ENCODE results near the gene PASK. TPM values are rescaled to one million over a fixed set of nuclear protein-coding genes. Genes with fewer than 3 reads are reported as not detected.

The PASK gene
- total and polyA plus RNA-seq, 2 experiments from 2014 or later = 0.56 to 2.1 TPM

DNA sequence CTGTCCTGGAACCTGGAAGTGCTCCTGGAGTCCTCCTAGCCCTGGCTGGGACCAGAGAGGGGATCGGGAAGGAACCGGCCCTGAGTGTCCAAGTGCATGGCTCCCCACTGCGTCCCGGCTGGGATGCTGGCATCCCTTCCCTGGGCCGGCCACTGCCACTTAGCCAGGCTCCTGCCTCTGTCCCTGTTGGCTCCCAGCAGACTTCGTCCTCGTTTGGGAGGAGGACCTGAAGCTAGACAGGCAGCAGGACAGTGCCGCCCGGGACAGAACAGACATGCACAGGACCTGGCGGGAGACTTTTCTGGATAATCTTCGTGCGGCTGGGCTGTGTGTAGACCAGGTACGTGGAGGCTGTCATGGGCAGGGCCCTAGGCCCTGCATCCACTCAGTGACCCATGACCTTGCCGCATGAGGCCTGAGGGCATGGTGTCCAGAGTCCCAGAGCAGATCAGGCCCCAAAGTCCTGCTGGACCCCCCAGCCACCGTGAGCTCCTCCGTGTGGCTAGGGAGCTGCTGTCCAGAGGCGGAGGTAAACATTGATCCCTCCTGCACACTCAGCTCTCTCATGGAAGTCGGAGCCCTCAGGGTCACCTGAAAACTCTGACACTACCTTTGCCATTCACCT is 46.3 kb upstream of the PASK start:
- Histone ChIP-seq H3K27me3 (replicated peaks; ENCODE audit: insufficient read depth) (no peaks in the 10 kb centered on the region), H3K9me3 (ENCODE audit: low read depth) (no peaks in the 10 kb centered on the region), H2AFZ (no peak overlapping the region), H3K36me3 (ENCODE audit: low read depth) (no peaks in the 10 kb centered on the region), H3K4me3 (no peak overlapping the region), H3K79me2 (ENCODE audit: insufficient read depth) (no peaks in the 10 kb centered on the region), H3K27ac (no peak overlapping the region), H4K20me1 (ENCODE audit: insufficient read depth) (no peaks in the 10 kb centered on the region), H3K4me2 (ENCODE audit: unreplicated experiment) (no peak overlapping the region), H3K9ac (no peak overlapping the region), H3F3A (ENCODE audit: insufficient read depth) (no peaks in the 10 kb centered on the region), H3K4me1 (ENCODE audit: insufficient read depth) (no peaks in the 10 kb centered on the region), H3K9me2 (ENCODE audit: insufficient read depth) (no peaks in the 10 kb centered on the region)
- TF ChIP-seq EZH2 (IDR thresholded peaks at IDR 0.05; ENCODE audit: insufficient read depth, poor library complexity, severe bottlenecking) (no peak), EZH2phosphoT487 (IDR thresholded peaks at IDR 0.05; ENCODE audit: insufficient read depth, low read depth) (no peak)
- in situ Hi-C loops (cut with MboI) = no loop called here
- 82% methylated on average over 18 of the region's 18 CpGs for WGBS, 2 experiments (ENCODE audit: low coverage in 1 of 2, low lambda C conversion rate in 2 of 2, missing lambda C conversion rate in 2 of 2)
- DNase-seq = no peak

DNA sequence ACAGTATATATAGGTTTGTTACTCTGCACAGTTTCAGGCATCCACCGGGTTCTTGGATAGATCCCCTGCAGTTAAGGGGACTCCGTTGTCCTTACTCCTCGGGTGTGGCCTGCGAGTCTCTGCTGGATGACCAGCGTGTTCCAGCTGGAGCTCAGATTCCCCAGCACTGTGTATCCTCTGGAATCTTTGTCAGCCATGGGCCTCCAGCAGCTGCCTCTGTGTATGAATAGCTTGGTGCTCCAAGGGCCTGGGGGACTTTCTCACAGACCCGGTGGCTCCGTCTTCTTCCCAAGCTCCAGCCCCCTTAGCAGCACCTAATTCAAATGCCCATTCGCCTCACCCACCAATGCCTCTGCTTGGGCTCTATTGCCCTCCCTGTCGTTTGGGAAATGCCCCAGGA is 45.5 kb upstream of the PASK start:
- Histone ChIP-seq H3K9me2 (ENCODE audit: insufficient read depth) (no peaks in the 10 kb centered on the region), H3F3A (ENCODE audit: insufficient read depth) (no peaks in the 10 kb centered on the region), H3K4me1 (ENCODE audit: insufficient read depth) (no peaks in the 10 kb centered on the region), H3K9me3 (ENCODE audit: low read depth) (no peaks in the 10 kb centered on the region), H2AFZ (no peak overlapping the region), H3K79me2 (ENCODE audit: insufficient read depth) (no peaks in the 10 kb centered on the region), H3K4me3 (no peak overlapping the region), H3K9ac (no peak overlapping the region), H3K27ac (no peak overlapping the region), H3K27me3 (replicated peaks; ENCODE audit: insufficient read depth) (no peaks in the 10 kb centered on the region), H3K36me3 (ENCODE audit: low read depth) (no peaks in the 10 kb centered on the region), H3K4me2 (ENCODE audit: unreplicated experiment) (no peak overlapping the region), H4K20me1 (ENCODE audit: insufficient read depth) (no peaks in the 10 kb centered on the region)
- in situ Hi-C loops (cut with MboI) = no loop called here
- DNase-seq = no peak
- 41 to 46% methylated on average over 9 of the region's 9 CpGs for WGBS, 2 experiments (ENCODE audit: low coverage in 1 of 2, low lambda C conversion rate in 2 of 2, missing lambda C conversion rate in 2 of 2)
- TF ChIP-seq EZH2 (IDR thresholded peaks at IDR 0.05; ENCODE audit: insufficient read depth, poor library complexity, severe bottlenecking) = no peak
- no peak for TF ChIP-seq EZH2phosphoT487 (IDR thresholded peaks at IDR 0.05; ENCODE audit: insufficient read depth, low read depth)

DNA sequence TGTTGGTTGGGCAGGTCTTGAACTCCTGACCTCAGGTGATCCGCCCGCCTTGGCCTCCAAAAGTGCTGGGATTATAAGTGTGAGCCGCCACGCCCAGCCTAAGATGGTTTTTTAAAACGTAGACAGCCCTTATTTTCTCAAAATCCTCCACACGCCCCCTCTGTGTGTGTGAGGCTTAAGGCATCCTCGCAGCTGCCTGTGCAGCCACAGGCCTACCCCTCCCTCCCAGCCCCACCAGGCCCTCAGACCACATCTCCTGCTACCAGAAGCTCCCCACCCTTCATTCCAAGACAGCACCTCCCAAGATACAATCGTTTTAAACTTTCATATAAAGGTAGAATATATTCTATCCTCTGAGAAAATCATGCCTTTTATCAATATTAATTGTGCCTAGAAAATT is 44.0 kb upstream of the PASK start:
- no peaks in the 10 kb centered on the region for H3K9me2 ChIP-seq (ENCODE audit: insufficient read depth)
- in situ Hi-C loops (cut with MboI) = no loop called here
- no peaks in the 10 kb centered on the region for H3K79me2 ChIP-seq (ENCODE audit: insufficient read depth)
- no peak overlapping the region for H3K4me2 ChIP-seq (ENCODE audit: unreplicated experiment)
- no peak overlapping the region for H3K9ac ChIP-seq
- H3K4me3 ChIP-seq = no peak overlapping the region
- H3K27me3 ChIP-seq (replicated peaks; ENCODE audit: insufficient read depth) = no peaks in the 10 kb centered on the region
- no peak overlapping the region for H2AFZ ChIP-seq
- no peaks in the 10 kb centered on the region for H4K20me1 ChIP-seq (ENCODE audit: insufficient read depth)
- H3K36me3 ChIP-seq (ENCODE audit: low read depth) = no peaks in the 10 kb centered on the region
- H3F3A ChIP-seq (ENCODE audit: insufficient read depth) = no peaks in the 10 kb centered on the region
- H3K4me1 ChIP-seq (ENCODE audit: insufficient read depth) = no peaks in the 10 kb centered on the region
- H3K9me3 ChIP-seq (ENCODE audit: low read depth) = no peaks in the 10 kb centered on the region
- DNase-seq = no peak
- no peak overlapping the region for H3K27ac ChIP-seq
- TF ChIP-seq EZH2 (IDR thresholded peaks at IDR 0.05; ENCODE audit: insufficient read depth, poor library complexity, severe bottlenecking) = no peak
- no peak for TF ChIP-seq EZH2phosphoT487 (IDR thresholded peaks at IDR 0.05; ENCODE audit: insufficient read depth, low read depth)
- WGBS, 2 experiments (ENCODE audit: low coverage in 1 of 2, low lambda C conversion rate in 2 of 2, missing lambda C conversion rate in 2 of 2) = 78 to 80% methylated on average over 8 of the region's 8 CpGs

DNA sequence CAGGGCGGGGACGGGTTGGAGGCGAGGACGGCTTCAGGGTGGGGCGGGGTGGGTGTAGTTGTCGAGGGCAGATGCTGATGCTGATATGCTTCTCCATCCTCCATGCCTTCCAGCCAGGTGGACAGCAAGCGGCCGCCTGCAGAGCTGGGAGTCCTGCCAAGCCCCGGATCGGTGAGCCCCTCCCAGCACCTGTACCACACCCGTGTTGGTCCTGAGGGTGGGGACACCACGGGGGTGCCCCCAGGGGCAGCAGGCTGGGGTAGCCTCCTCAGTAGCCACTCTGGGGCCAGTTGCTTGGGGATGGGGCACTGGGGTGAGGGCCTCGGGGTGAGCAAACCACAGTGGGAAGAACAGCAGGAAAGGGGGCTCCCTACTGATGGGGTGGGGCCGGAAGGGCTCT is 41.8 kb upstream of the PASK start:
- H3K4me1 ChIP-seq (ENCODE audit: insufficient read depth) = no peaks in the 10 kb centered on the region
- no peaks in the 10 kb centered on the region for H3F3A ChIP-seq (ENCODE audit: insufficient read depth)
- H3K9me2 ChIP-seq (ENCODE audit: insufficient read depth) = no peaks in the 10 kb centered on the region
- DNase-seq = no peak
- WGBS, 2 experiments (ENCODE audit: low coverage in 1 of 2, low lambda C conversion rate in 2 of 2, missing lambda C conversion rate in 2 of 2) = 51 to 68% methylated on average over 4 to 14 of the region's 14 CpGs
- H3K27me3 ChIP-seq (replicated peaks; ENCODE audit: insufficient read depth) = no peaks in the 10 kb centered on the region
- H3K9ac ChIP-seq = no peak overlapping the region
- in situ Hi-C loops (cut with MboI) = no loop called here
- no peaks in the 10 kb centered on the region for H3K9me3 ChIP-seq (ENCODE audit: low read depth)
- H3K27ac ChIP-seq = no peak overlapping the region
- TF ChIP-seq EZH2 (IDR thresholded peaks at IDR 0.05; ENCODE audit: insufficient read depth, poor library complexity, severe bottlenecking) (no peak), EZH2phosphoT487 (IDR thresholded peaks at IDR 0.05; ENCODE audit: insufficient read depth, low read depth) (no peak)
- no peaks in the 10 kb centered on the region for H4K20me1 ChIP-seq (ENCODE audit: insufficient read depth)
- no peak overlapping the region for H2AFZ ChIP-seq
- H3K4me2 ChIP-seq (ENCODE audit: unreplicated experiment) = no peak overlapping the region
- H3K79me2 ChIP-seq (ENCODE audit: insufficient read depth) = no peaks in the 10 kb centered on the region
- no peaks in the 10 kb centered on the region for H3K36me3 ChIP-seq (ENCODE audit: low read depth)
- no peak overlapping the region for H3K4me3 ChIP-seq
